Stimulated activated CD8-positive, alpha-beta memory T cell treated with anti-CD3 and anti-CD28 coated beads, Interleukin-7, amount 100 ng/mL, for 1 hour (primary cell): ENCODE data around the gene TRIP10.

Experiments
- DNase-seq, 2 donors: peaks; one replicate each; pipeline ENCODE4 v3.0.0-alpha.2; 2020; ENCODE audit warnings: low read depth in 2 of 2

Gene TRIP10

DNA sequence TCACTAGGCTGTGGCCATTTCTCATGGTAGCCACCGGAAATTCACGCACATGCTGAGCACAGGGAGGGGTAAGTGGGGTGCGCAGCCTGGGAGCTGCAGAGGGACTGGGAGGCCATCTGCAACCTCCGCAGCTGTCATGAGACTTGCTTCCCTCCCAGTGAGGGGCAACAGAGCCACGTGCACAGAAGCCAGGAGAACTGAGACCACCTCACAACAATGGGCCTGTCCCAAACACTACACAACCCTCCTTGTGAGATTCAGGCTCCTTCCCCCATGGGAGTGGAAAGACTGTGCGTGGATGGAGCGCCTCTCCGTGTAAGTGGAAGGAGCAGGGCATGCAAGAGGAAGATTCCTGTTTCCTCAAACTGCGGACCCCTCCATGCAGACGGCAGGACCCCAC lies 27.9 kb upstream of the TRIP10 start:
- no peak for DNase-seq

DNA sequence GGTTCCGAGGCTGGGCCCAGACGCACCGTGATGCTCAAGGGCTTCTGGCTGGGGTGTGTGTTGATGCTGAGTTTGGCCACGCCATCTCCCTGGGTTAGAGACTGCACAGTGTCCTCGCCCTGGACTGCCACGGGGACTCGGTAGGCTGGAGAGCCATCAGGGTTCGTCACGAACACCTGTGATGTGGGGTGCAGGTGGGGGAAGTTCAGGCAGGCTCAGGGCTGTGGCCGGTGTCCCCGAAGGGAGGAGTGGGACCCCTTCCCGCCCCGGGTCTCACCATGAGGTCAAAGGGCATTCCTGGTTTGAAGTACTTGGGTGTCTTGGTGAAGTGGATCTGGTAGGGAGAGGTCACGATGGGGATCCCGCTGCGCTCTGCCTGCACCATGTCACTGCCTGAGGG lies 27.2 kb upstream of the TRIP10 start:
- no peak for DNase-seq

GRCh38 chr19:6712692-6713670 lies 26.5 kb upstream of the TRIP10 start:
- DNase-seq: no peak

DNA sequence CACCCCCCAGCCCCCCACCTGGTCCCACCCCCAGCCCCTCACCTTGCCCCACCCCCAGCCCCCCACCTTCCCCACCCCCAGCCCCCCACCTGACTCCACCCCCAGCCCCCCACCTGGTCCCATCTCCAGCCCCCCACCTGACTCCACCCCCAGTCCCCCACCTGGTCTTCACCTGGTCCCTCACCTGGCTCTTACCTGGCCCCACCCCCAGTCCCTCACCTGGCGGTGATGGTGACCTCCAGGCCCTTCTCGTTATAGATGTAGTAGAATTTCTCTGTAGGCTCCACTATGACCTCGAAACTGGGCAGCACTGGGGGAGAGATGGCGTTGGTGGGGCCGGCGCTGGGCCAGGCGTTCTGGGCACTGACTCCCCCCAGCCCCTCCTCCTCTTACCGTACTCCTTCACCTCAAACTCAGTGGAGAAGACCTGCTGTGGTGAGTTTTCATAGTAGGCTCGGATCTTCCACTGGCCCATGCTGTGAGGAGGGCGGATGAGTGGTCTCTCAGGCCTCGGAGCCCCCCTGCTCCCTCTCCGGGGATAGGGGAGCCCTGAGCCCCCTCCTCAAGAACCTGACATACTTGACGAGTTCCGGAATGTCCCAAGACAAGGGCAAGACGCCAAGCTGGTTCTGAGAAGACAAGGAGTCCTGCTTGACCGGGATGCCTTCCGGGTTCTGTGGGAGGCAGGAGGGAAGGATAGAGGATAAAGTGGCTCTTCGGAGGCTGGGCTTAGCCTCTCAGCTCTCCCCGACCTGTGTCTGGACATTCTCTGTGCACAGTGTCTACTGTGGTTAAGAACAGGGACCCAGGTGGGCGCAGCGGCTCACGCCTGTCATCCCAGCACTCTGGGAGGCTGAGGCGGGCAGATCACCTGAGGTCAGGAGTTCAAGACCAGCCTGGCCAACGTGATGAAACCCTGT lies 25.4 kb upstream of the TRIP10 start:
- no peak for DNase-seq

DNA sequence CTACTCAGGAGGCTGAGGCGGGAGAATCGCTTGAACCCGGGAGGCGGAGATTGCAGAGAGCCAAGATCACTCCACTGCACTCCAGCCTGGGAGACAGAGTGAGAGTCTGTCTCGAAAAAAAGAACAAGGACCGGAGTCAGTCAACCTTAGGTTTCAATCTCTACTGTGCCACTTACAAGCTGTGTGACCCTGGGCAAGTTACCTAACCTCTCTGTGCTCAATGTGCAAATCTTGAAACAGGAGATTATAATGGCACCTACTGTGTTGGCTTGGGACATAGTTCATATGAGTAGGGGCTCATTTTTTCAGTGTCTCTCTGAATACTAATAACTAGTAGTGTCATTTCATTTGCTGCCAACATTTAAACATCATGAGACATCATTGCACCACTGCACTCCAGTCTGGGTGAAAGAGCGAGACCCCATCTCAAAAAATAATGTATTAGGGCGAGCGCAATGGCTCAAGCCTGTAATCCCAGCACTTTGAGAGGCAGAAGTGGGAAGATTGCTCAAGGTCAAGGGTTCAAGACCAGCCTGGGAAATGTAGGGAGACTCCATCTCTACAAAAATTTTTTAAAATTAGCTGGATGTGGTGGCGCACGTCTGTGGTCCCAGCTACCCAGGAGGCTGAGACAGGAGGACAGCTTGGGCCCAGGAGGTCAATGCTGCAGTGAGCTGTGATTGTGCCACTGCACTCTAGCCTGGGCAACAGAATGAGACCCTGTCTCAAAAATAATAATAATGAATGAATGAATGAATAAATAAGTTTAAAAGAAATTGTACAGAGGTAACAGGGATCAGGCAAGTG lies 24.5 kb upstream of the TRIP10 start:
- DNase-seq: no peak

- no peak for DNase-seq
These were observed 22.9 kb upstream of the TRIP10 start for GRCh38 chr19:6716610-6716970.

DNA sequence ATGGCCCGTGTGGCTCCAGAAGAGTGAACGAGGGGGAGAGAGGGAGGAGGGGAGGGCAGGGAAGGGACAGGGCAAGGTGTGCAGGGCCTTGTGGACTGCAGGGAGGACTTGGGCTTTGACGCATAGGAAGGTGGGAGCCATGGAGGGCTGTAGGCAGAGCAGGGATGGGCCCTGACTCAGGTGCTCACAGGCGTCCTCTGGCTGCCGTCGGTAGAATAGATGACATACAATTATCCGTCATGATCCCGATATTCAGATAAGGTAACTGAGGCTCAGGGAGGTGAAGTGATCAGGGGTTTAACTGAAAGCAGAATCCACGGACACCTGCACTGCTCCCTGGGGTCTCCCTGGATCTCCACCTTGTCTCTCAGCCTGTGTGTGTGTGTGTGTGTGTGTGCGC lies 22.4 kb upstream of the TRIP10 start:
- no peak for DNase-seq

GRCh38 chr19:6717441-6717971 lies 22.0 kb upstream of the TRIP10 start:
- DNase-seq: no peak

- DNase-seq: no peak
These were observed 21.3 kb upstream of the TRIP10 start for GRCh38 chr19:6718111-6718740.

GRCh38 chr19:6718741-6719539 lies 20.5 kb upstream of the TRIP10 start:
- no peak for DNase-seq

DNA sequence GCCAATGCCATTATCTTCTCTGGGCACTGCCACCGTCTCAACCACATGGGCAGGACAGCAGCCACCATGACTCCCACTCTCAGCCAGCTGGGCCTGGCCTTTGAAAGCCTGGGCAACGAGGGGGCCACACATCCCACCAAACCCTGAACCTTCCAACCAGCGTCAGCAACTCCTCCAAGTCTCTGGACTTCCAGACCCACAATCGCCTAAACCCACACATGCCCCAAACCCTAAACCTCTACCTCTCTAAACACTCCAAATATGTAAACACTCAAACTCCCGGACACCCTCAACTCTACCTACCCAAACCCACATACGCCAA lies 20.0 kb upstream of the TRIP10 start:
- DNase-seq: no peak

DNA sequence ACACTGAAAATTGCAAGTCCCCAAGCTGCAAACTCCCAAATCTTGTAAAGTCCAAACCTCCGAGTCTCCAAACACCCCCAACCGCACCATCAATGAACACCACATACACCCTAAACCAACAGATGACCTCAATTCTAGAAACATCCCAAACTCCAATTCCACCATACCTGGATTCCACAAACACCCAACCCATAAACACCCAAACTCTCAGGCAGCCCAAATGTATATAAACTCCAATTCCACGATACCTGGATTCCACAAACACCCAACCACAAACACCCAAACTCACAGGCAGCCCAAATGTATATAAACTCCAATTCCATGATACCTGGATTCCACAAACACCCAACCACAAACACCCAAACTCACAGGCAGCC lies 19.5 kb upstream of the TRIP10 start:
- DNase-seq: no peak

GRCh38 chr19:6720369-6721137 lies 18.9 kb upstream of the TRIP10 start, which contains the start of gene C3:
Gene C3 (minus strand): TSS chr19:6720650. CDS start chr19:6720589, 61 bp downstream.
- no peak for DNase-seq

GRCh38 chr19:6721138-6721474 lies 18.4 kb upstream of the TRIP10 start:
- no peak for DNase-seq

GRCh38 chr19:6721773-6722172 lies 17.7 kb upstream of the TRIP10 start:
- DNase-seq: no peak

DNA sequence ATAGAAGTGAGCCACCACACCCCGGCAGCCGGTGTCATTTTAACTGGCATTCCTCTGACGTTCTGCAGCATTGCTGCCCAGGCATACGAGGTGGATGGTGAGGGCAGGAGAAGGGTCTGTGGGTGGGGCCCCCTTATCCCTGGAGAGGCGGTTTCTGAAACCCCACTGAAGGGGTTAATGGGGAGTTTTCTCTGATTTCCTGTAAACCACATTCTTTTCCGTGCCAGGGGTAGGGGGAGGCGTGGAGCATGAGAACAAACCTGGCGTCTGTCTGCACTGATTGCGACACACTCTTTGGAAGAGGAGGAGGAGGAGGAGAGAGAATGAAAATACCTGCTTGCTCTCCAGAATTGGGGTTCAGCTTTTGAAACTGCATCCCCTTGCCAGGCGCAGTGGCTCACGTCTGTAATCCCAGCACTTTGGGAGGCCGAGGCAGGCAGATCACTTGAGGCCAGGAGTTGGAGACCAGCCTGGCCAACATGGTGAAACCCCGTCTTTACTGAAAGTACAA lies 16.3 kb upstream of the TRIP10 start:
- no peak for DNase-seq

DNA sequence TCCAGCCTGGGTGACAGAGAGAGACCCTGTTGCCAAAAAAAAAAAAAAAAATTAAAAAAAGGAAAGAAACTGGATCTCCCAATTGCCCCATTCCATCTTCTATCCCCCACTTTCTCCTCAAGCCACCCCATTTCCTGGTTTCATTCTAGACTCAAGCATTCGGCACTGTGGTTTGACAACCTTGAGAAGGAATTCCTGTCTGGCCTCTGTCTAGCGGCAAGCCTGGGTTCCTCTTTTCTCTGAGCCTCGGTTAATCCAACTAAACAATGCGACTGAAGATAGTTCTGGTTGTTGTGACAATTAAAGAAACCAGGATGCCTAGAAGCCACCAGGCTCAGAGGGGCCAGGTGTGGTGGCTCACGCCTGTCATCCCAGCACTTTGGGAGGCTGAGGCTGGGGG lies 15.7 kb upstream of the TRIP10 start:
- no peak for DNase-seq

GRCh38 chr19:6724631-6725492 lies 14.6 kb upstream of the TRIP10 start:
- DNase-seq: no peak
